ENCODE results near the gene C1RL.

Gene C1RL

DNA sequence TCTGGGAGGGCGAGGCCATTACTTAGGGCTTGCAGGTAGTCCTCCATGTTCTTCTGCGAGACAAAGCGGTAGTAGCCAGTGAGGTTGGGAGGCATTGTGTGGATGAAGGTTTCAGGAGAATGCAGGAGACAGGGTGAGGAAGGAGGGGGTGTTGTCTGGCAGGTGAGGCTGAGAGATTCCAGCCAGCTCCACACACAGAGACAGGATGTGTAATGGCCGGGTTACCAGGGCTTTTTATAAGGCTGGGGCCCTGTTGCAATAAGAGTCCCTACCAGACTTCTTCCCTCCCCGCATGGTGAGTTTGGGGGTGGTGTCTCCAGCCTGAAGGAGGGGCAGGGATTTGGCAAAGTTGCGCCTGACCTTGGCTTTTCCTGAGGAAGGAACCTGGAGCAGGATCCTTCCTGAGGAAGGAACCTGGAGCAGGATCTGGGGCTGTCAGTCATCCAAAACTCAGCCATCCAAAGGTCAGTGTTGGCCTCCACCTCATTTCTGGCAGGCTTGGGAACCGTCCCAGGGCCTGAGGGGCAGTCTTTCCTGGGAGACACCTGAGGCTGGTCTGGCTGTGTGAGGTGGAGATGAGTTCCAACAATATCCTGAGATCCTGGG, 19.8 kb upstream of the C1RL start, which contains the start of gene RBP5:
Gene RBP5 (minus strand): TSS at position 209 of the 606 bp plus-strand sequence. CDS start 114 bp downstream, at position 95.
- DNase-seq (ENCODE audit: low read depth in 1 of 2, low spot score in 1 of 2), result no peak

GRCh38 chr12:7127916-7128626, 19.1 kb upstream of the C1RL start:
- no peak overlapping the region for H3K4me3 ChIP-seq (replicated peaks; ENCODE audit: insufficient read depth, low read length)
- TF ChIP-seq CTCF (IDR thresholded peaks at IDR 0.05; ENCODE audit: insufficient read depth, low read length) (no peak), GABPA (IDR thresholded peaks at IDR 0.05; ENCODE audit: low read depth) (no peak), POLR2AphosphoS5 (IDR thresholded peaks at IDR 0.05; ENCODE audit: low read depth) (no peak), REST (IDR thresholded peaks at IDR 0.05; ENCODE audit: insufficient replicate concordance, low read depth) (no peak), SPI1 (IDR thresholded peaks at IDR 0.05; ENCODE audit: borderline replicate concordance, low read depth) (no peak)

More for the DNA sequence above, 19.8 kb upstream of the C1RL start, which contains the start of gene RBP5:
- Histone ChIP-seq H3K27ac (replicated peaks) (no peak within 1 kb of the TSS), H3K4me3 (replicated peaks; ENCODE audit: insufficient read depth, low read length) (peak within 1 kb of the TSS; percentile 30), H3K27me3 (ENCODE audit: insufficient read depth, poor library complexity, severe bottlenecking) (peaks cover 33% of the 10 kb centered on the region)
- TF ChIP-seq SPI1 (IDR thresholded peaks at IDR 0.05; ENCODE audit: borderline replicate concordance, low read depth) (no peak), CTCF (IDR thresholded peaks at IDR 0.05; ENCODE audit: insufficient read depth, low read length) (no peak), REST (IDR thresholded peaks at IDR 0.05; ENCODE audit: insufficient replicate concordance, low read depth) (no peak), POLR2AphosphoS5 (IDR thresholded peaks at IDR 0.05; ENCODE audit: low read depth) (no peak)

DNA sequence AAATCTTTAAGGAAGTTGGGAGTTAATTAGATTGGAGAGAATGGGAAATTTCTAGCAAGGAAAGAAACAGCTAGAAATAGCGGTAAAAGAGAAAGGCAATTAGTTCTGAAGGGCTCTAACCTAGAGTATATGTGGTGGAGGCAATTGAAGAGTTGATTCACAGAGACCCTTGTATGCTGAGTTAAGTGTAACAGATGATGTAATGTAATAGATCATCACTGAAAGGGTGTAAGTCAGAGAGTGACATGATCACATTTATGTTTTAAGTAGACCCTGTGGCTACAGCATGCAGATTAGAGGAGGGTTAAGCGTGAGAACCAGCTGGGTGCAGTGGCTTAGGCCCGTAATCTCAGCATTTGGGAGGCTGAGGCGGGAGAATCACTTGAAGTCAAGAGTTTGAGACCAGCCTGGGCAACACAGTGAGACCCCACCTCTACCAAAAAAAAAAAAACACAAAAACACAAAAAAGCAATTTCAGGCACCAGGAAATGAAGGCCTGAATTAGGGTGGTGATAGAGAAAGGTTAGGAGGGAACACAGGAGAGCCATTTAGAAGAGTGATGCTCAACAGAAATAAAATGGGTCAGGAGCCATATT, 16.7 kb upstream of the C1RL start:
- no peak for DNase-seq (ENCODE audit: low read depth in 1 of 2, low spot score in 1 of 2)
- Histone ChIP-seq H3K4me3 (replicated peaks; ENCODE audit: insufficient read depth, low read length) (no peak overlapping the region), H3K27me3 (ENCODE audit: insufficient read depth, poor library complexity, severe bottlenecking) (peaks cover 22% of the 10 kb centered on the region), H3K27ac (replicated peaks) (no peak overlapping the region)
- TF ChIP-seq SPI1 (IDR thresholded peaks at IDR 0.05; ENCODE audit: borderline replicate concordance, low read depth) (no peak), CTCF (IDR thresholded peaks at IDR 0.05; ENCODE audit: insufficient read depth, low read length) (no peak), POLR2AphosphoS5 (IDR thresholded peaks at IDR 0.05; ENCODE audit: low read depth) (no peak), REST (IDR thresholded peaks at IDR 0.05; ENCODE audit: insufficient replicate concordance, low read depth) (no peak), GABPA (IDR thresholded peaks at IDR 0.05; ENCODE audit: low read depth) (no peak)

More at GRCh38 chr12:7127916-7128626, 19.1 kb upstream of the C1RL start:
- no peak for DNase-seq (ENCODE audit: low read depth in 1 of 2, low spot score in 1 of 2)
- no peak overlapping the region for H3K27ac ChIP-seq (replicated peaks)
- peaks cover 33% of the 10 kb centered on the region for H3K27me3 ChIP-seq (ENCODE audit: insufficient read depth, poor library complexity, severe bottlenecking)

Measured in HL-60 (cell line).